WI38 (cell line): ENCODE data around the gene ELK3.

ENCODE experiments used
- H3K4me3 ChIP-seq: 2 replicates; pipeline ENCODE4 v1.5.1; 2011; ENCODE audit warnings: low read depth, mild to moderate bottlenecking, control low read depth, low read length
- TF ChIP-seq, protein P1 (sequence below): IDR thresholded peaks from 2 replicates; pipeline ENCODE4 v1.5.1; 2012; ENCODE audit warnings: low read depth, mild to moderate bottlenecking, control low read depth, low read length

ELK3 gene

DNA sequence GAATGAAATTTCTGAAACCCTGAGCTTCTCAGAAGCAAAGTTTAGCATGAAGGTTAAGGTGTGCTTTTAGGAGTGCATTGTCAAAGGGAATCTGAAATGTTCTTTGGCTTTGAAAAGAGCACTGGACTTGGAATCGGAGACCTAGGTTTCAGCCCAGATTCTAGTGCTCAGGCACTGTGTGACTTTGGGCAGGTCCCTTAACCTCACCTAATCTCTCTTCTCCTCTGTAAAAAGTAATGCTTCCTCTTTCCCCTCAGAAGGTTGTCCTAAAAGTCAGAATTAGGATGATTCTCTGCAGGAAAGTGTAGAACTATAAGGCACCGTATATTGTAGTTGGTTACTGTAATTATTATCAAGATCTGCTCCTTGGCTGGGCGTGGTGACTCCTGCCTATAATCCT is 38.0 kb upstream of the ELK3 start:
- no peak overlapping the region for H3K4me3 ChIP-seq
- TF ChIP-seq, protein P1, sequence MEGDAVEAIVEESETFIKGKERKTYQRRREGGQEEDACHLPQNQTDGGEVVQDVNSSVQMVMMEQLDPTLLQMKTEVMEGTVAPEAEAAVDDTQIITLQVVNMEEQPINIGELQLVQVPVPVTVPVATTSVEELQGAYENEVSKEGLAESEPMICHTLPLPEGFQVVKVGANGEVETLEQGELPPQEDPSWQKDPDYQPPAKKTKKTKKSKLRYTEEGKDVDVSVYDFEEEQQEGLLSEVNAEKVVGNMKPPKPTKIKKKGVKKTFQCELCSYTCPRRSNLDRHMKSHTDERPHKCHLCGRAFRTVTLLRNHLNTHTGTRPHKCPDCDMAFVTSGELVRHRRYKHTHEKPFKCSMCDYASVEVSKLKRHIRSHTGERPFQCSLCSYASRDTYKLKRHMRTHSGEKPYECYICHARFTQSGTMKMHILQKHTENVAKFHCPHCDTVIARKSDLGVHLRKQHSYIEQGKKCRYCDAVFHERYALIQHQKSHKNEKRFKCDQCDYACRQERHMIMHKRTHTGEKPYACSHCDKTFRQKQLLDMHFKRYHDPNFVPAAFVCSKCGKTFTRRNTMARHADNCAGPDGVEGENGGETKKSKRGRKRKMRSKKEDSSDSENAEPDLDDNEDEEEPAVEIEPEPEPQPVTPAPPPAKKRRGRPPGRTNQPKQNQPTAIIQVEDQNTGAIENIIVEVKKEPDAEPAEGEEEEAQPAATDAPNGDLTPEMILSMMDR, result no peak

DNA sequence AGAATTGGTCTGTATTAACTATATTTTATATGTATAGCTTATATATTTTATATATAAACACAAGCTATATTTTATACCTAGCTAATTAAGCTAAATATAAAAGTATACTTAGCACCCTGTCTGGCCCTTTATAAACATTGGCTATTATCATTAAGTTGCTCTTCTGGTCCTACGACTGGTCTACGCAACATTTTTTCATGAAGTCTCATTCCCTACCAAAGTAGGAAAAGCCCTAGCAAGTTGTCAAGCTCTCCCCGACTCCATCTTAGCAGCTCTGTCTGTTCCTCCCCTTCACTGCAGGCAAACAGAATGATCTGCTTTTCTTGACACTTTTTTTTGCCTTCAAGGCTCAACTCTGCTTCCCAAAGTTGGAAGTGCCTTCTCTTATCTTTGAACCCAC is 36.7 kb upstream of the ELK3 start:
- H3K4me3 ChIP-seq, result no peak overlapping the region
- TF ChIP-seq, protein P1, result no peak

DNA sequence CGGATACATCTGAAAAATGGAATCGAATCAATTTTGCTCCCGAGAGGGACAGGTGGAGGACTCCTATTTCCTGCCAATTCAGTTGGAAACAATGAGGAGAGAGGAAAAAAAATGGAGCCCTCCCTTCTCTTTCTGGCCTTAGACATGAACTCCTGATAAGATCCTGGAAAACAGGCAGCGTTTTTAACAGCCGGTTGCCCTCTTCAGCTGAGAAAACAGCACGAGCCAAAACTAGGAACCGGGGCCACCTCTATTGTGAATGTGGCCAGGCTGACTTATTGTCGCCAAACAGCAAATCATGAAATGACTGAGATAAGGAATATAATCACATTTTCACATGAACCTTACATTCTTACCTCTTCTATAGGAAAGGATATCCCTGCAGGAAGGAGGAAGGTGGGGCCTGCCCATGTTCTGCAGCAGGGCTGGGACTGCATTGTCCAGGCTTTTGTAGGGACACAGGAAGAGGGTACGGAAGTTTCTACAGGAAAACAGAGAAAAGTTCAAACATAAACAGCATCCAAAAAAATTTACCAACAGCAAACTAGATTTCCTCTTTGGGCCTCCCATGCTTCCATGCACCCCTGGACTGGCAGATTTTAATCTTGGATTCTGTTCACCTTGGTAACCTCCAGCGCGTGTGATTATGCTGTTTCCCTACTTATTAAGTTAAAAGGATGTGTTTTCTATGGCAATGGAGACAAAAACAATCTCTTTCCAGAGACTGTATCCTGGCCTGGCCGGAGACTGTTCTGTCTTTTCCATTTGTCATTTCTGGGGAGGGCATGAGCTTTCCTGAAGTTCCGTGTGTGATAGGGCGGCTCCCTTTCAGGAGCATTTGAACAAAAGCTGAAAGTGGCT is 29.0 kb upstream of the ELK3 start:
- TF ChIP-seq, protein P1, result no peak
- no peak overlapping the region for H3K4me3 ChIP-seq

DNA sequence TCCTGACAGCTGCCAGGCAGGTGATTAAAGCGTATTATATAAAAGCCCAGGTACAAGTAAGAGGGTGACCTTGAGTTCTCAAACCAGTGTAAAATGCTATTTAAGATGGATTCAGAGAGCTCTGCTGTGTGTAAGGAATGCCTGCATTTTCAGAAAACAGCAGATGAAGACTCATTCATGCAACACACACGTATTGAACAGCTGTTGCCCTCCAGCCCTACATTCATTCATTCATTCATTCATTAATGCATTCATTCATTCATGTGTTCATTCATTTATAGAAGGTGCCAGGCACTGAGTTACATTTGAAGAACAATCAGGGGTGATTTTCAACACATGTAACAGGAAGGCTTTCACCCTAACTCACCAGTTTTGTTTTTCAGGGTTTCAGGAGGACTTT is 27.4 kb upstream of the ELK3 start:
- H3K4me3 ChIP-seq, result no peak overlapping the region
- TF ChIP-seq, protein P1, result no peak

DNA sequence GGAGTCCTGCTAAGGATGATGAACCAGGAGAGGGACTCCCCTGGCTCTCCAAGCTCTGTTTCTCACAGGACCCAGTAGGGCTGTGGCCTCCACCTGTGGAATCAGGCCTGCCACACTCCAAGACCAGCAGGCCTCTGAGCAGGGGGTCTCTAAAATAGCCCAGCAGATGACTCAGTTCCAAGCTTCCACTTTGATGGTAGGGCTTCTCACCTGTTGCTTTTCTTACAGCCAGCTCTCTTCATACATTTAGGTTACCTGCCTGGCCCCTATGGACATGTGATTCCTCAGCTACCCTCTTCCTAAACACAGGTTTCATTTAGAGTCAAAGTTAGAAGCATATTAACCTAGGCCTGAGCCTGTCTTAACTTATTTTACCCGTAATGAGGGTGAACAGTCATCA is 26.7 kb upstream of the ELK3 start:
- TF ChIP-seq, protein P1, result no peak
- no peak overlapping the region for H3K4me3 ChIP-seq

DNA sequence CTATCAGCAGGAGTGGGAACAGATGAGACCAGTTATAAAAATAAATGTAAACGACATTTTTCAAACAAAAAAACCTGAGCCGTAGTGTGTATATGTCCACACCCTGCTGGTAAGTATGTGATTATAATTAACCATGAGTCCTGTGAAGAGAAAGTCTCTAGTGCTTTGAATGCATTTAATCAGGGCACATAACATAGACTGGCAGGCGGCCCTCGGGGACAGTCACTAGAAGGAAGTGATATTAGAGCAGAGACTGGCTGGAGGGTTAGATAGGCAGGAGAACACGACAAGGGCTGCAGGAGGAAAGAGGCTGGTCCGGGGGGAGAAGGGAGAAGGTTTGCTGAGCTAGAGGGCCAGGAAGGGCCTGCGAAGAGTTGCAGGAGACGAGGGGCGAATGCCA is 23.8 kb upstream of the ELK3 start:
- H3K4me3 ChIP-seq, result no peak overlapping the region
- TF ChIP-seq, protein P1, result no peak

DNA sequence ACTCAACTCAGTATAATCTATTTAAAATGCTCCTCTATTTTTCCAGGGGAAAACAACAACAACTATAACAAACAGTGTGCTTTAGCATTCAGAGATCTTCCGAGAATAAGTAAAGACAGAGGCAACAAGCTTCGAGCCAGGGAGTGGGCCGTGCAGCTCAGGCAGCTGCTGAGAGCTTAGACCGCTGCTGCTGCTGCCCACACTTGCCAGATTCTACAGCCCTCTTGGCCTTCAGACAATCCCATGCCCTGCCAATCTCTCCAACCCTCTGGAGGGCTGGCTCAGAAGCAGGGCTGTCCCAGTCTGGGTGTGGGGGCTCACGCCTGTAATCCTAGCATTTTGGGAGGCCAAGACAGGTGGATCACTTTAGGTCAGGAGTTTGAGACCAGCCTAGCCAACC is 23.4 kb upstream of the ELK3 start:
- TF ChIP-seq, protein P1, result no peak
- no peak overlapping the region for H3K4me3 ChIP-seq
